ENCODE measurements around the gene TMEM132C. TPM values are rescaled to one million over a fixed set of nuclear protein-coding genes. Genes with fewer than 3 reads are reported as not detected.

Gene TMEM132C
- total RNA-seq, 1 donor from 2014 or later = 3.9 TPM

DNA sequence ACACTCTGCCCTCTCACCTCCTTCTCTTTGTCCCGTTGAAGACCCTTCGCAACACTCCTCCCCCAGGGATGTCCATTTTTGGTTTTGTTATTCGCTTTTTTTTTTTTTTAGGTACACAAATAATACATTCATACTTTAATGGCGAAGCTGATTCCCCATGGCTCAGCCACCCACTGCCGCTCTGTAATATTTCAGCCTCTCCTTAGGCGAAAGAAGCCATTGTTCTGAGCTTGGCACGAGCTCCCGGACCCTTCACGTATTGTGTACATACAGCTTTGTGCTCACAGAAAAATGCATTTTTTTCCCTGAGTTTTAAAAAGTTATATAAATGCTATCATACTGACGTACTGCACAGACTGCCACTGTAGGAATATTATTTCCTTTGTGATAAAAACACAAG is 115.0 kb downstream of the TMEM132C start:
- Mint-ChIP-seq H3K36me3 (peaks cover 40% of the 10 kb centered on the region), H3K4me3 (peak overlapping the region; percentile 77), H3K27me3 (ENCODE audit: insufficient read depth, low read depth) (peaks cover 2% of the 10 kb centered on the region), H3K27ac (peak overlapping the region; percentile 99), H3K4me1 (peaks cover 63% of the 10 kb centered on the region), H3K9me3 (peaks cover 14% of the 10 kb centered on the region)
- no peaks in the 10 kb centered on the region for H3K36me3 ChIP-seq
- no peak overlapping the region for H2AFZ ChIP-seq (replicated peaks)
- peaks cover 79% of the 10 kb centered on the region for H3K27me3 ChIP-seq
- peak overlapping the region; percentile 35 for H3K4me3 ChIP-seq
- peaks cover 37% of the 10 kb centered on the region for H3K4me1 ChIP-seq
- H4K20me1 ChIP-seq (ENCODE audit: low read depth) = peaks cover 17% of the 10 kb centered on the region
- H3K9me3 ChIP-seq (ENCODE audit: low read depth) = no peaks in the 10 kb centered on the region
- peak overlapping the region; percentile 53 for H3K27ac ChIP-seq
- peak overlapping the region; percentile 69 for H3K4me2 ChIP-seq
- H3F3A ChIP-seq (ENCODE audit: low read depth) = peaks cover 41% of the 10 kb centered on the region
- no peaks in the 10 kb centered on the region for H3K79me2 ChIP-seq (ENCODE audit: low read depth)
- no peak overlapping the region for H3K9ac ChIP-seq
- TF ChIP-seq EZH2phosphoT487 (IDR thresholded peaks at IDR 0.05) (peak; percentile 25), EZH2 (IDR thresholded peaks at IDR 0.05) (no peak)
- TF ChIP-seq, protein P1, sequence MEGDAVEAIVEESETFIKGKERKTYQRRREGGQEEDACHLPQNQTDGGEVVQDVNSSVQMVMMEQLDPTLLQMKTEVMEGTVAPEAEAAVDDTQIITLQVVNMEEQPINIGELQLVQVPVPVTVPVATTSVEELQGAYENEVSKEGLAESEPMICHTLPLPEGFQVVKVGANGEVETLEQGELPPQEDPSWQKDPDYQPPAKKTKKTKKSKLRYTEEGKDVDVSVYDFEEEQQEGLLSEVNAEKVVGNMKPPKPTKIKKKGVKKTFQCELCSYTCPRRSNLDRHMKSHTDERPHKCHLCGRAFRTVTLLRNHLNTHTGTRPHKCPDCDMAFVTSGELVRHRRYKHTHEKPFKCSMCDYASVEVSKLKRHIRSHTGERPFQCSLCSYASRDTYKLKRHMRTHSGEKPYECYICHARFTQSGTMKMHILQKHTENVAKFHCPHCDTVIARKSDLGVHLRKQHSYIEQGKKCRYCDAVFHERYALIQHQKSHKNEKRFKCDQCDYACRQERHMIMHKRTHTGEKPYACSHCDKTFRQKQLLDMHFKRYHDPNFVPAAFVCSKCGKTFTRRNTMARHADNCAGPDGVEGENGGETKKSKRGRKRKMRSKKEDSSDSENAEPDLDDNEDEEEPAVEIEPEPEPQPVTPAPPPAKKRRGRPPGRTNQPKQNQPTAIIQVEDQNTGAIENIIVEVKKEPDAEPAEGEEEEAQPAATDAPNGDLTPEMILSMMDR (IDR thresholded peaks at IDR 0.05) = no peak
- DNase-seq (ENCODE audit: low spot score) = no peak

- H3K27ac Mint-ChIP-seq = peak overlapping the region; percentile 61
- DNase-seq (ENCODE audit: low spot score) = no peak
These were observed 116.0 kb downstream of the TMEM132C start for GRCh38 chr12:128382946-128383345.

DNA sequence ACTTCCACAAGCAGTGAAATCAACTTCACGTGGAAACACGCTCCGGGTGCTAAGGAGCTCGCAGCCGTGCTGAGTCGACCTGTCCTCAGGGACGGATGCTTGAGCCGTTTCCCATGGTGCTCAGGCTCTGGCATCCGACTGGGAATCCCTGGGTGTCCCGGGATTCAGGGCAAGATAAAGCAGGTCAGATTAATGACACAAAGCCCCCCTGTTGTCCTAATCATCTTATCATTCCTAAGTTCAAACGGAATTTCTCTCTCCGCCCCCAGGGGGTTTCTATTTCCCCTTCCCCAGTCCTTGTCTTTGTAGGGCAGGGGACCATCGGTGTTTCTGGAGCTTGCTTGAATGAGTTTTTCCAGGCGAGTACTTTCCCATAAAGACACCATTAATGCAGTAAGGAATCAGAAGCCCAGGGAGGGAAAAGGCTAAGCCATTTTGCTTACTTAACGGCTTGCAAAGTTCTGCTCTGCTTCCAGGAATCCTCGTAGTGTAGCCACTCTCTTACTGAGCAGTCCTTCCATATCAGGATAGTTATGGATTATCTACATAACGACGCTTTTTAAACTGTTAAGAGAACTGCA is 116.5 kb downstream of the TMEM132C start:
- peaks cover 17% of the 10 kb centered on the region for H4K20me1 ChIP-seq (ENCODE audit: low read depth)
- peaks cover 73% of the 10 kb centered on the region for H3K4me1 Mint-ChIP-seq
- peaks cover 78% of the 10 kb centered on the region for H3K27me3 ChIP-seq
- no peaks in the 10 kb centered on the region for H3K79me2 ChIP-seq (ENCODE audit: low read depth)
- H3K4me3 ChIP-seq = no peak overlapping the region
- peak; percentile 94 for DNase-seq (ENCODE audit: low spot score)
- peaks cover 7% of the 10 kb centered on the region for H3K9me3 Mint-ChIP-seq
- H3K27ac ChIP-seq = peak overlapping the region; percentile 47
- H3K36me3 Mint-ChIP-seq = peaks cover 29% of the 10 kb centered on the region
- H3K4me3 Mint-ChIP-seq = peak overlapping the region; percentile 60
- H3K4me1 ChIP-seq = peaks cover 37% of the 10 kb centered on the region
- no peak overlapping the region for H3K9ac ChIP-seq
- H3K4me2 ChIP-seq = peak overlapping the region; percentile 50
- H3F3A ChIP-seq (ENCODE audit: low read depth) = peaks cover 41% of the 10 kb centered on the region
- peak overlapping the region; percentile 61 for H3K27ac Mint-ChIP-seq
- no peak overlapping the region for H2AFZ ChIP-seq (replicated peaks)
- H3K27me3 Mint-ChIP-seq (ENCODE audit: insufficient read depth, low read depth) = peaks cover 7% of the 10 kb centered on the region
- TF ChIP-seq, protein P1 (IDR thresholded peaks at IDR 0.05) = no peak
- TF ChIP-seq EZH2 (IDR thresholded peaks at IDR 0.05) (no peak), EZH2phosphoT487 (IDR thresholded peaks at IDR 0.05) (peak; percentile 94)
- no peaks in the 10 kb centered on the region for H3K36me3 ChIP-seq
- no peaks in the 10 kb centered on the region for H3K9me3 ChIP-seq (ENCODE audit: low read depth)

More at GRCh38 chr12:128382946-128383345, 116.0 kb downstream of the TMEM132C start:
- peaks cover 41% of the 10 kb centered on the region for H3F3A ChIP-seq (ENCODE audit: low read depth)
- no peaks in the 10 kb centered on the region for H3K79me2 ChIP-seq (ENCODE audit: low read depth)
- peaks cover 79% of the 10 kb centered on the region for H3K27me3 ChIP-seq
- H2AFZ ChIP-seq (replicated peaks) = no peak overlapping the region
- H3K9ac ChIP-seq = no peak overlapping the region
- peak overlapping the region; percentile 48 for H3K4me2 ChIP-seq
- TF ChIP-seq, protein P1 (IDR thresholded peaks at IDR 0.05) = no peak
- TF ChIP-seq EZH2phosphoT487 (IDR thresholded peaks at IDR 0.05) (no peak), EZH2 (IDR thresholded peaks at IDR 0.05) (no peak)
- peaks cover 17% of the 10 kb centered on the region for H4K20me1 ChIP-seq (ENCODE audit: low read depth)
- H3K9me3 ChIP-seq (ENCODE audit: low read depth) = no peaks in the 10 kb centered on the region
- H3K27ac ChIP-seq = no peak overlapping the region
- Mint-ChIP-seq H3K4me1 (peaks cover 69% of the 10 kb centered on the region), H3K27me3 (ENCODE audit: insufficient read depth, low read depth) (peaks cover 5% of the 10 kb centered on the region), H3K9me3 (peaks cover 7% of the 10 kb centered on the region), H3K4me3 (peak overlapping the region; percentile 0), H3K36me3 (peaks cover 32% of the 10 kb centered on the region)
- H3K36me3 ChIP-seq = no peaks in the 10 kb centered on the region
- H3K4me1 ChIP-seq = peaks cover 37% of the 10 kb centered on the region
- no peak overlapping the region for H3K4me3 ChIP-seq
